Kidney epithelial cell (primary cell): ENCODE measurements around the gene TACR2. TPM values are rescaled to one million over a fixed set of nuclear protein-coding genes. Genes with fewer than 3 reads are reported as not detected.

Experiments used
- DNase-seq: peaks from one replicate; pipeline ENCODE4 v3.0.0-alpha.2; 2010; ENCODE audit warnings: low read depth
- H3K27me3 ChIP-seq: 2 replicates; pipeline ENCODE4 v1.6.0; 2011; ENCODE audit warnings: low read length; ENCODE audit not compliant: control insufficient read depth, insufficient read depth
- H3K36me3 ChIP-seq: 2 replicates; pipeline ENCODE4 v1.5.1; 2011; ENCODE audit warnings: low read length; ENCODE audit not compliant: control insufficient read depth, insufficient read depth
- H3K4me3 ChIP-seq: 2 replicates; pipeline ENCODE4 v1.5.1; 2011; ENCODE audit warnings: low read depth, mild to moderate bottlenecking, control low read depth, low read length
- total RNA-seq: library from RNA; depleted of rRNA; stranded (reverse); fragments of >200 nt; gene quantifications from 2 replicates; pipeline ENCODE4 v1.2.3, GENCODE V29; 2015
- TF ChIP-seq, protein P1 (sequence below): IDR thresholded peaks from 2 replicates; pipeline ENCODE4 v1.5.1; 2011; ENCODE audit warnings: mild to moderate bottlenecking, moderate library complexity, low read length, control low read depth, inconsistent platforms; ENCODE audit not compliant: insufficient read depth, poor library complexity, severe bottlenecking

The TACR2 gene
- total RNA-seq, 1 donor from 2014 or later: not detected

DNA sequence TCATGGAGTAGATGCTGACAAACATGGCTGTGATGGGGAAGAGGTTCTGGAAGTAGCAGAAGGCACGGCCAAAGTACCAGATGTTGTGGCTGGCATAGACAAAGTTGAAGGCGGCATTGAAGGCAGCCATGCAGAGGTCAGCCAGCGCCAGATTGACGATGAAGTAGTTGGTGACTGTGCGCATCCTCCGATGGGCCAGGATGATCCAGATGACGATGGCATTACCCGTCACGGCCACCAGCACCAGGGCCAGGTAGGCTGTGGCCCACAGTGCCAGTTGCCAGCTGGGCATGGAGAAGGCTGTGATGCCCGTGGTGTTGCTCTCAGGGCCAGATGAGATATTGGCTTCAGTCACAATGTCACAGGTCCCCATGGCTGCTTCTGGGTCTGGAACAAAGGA lies 767 bp downstream of the TACR2 start:
- no peaks in the 10 kb centered on the region for H3K36me3 ChIP-seq
- H3K27me3 ChIP-seq: no peaks in the 10 kb centered on the region
- no peak for DNase-seq
- TF ChIP-seq, protein P1, sequence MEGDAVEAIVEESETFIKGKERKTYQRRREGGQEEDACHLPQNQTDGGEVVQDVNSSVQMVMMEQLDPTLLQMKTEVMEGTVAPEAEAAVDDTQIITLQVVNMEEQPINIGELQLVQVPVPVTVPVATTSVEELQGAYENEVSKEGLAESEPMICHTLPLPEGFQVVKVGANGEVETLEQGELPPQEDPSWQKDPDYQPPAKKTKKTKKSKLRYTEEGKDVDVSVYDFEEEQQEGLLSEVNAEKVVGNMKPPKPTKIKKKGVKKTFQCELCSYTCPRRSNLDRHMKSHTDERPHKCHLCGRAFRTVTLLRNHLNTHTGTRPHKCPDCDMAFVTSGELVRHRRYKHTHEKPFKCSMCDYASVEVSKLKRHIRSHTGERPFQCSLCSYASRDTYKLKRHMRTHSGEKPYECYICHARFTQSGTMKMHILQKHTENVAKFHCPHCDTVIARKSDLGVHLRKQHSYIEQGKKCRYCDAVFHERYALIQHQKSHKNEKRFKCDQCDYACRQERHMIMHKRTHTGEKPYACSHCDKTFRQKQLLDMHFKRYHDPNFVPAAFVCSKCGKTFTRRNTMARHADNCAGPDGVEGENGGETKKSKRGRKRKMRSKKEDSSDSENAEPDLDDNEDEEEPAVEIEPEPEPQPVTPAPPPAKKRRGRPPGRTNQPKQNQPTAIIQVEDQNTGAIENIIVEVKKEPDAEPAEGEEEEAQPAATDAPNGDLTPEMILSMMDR: no peak
- H3K4me3 ChIP-seq: no peak overlapping the region

DNA sequence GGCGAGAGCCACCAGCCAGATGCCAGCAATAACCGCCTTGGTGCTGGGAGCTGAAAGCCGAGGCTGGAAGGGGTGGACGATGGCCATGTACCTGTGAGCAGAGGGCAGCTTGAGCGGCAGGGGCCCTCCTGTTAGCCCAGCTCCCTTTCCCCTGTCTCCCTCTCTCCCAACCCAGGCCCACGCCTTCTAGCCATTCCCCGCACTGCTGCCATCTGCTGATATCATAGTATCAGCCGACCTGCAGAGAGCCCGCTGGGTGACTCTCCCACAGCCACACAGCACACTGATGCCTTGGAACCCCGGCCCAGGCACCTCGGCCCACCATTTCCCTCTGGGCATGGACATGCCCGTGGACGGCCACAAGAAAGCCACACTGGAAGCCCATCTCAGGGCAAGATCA lies 1.7 kb downstream of the TACR2 start:
- DNase-seq: no peak
- Histone ChIP-seq H3K27me3 (no peaks in the 10 kb centered on the region), H3K4me3 (no peak overlapping the region), H3K36me3 (no peaks in the 10 kb centered on the region)
- TF ChIP-seq, protein P1: no peak

DNA sequence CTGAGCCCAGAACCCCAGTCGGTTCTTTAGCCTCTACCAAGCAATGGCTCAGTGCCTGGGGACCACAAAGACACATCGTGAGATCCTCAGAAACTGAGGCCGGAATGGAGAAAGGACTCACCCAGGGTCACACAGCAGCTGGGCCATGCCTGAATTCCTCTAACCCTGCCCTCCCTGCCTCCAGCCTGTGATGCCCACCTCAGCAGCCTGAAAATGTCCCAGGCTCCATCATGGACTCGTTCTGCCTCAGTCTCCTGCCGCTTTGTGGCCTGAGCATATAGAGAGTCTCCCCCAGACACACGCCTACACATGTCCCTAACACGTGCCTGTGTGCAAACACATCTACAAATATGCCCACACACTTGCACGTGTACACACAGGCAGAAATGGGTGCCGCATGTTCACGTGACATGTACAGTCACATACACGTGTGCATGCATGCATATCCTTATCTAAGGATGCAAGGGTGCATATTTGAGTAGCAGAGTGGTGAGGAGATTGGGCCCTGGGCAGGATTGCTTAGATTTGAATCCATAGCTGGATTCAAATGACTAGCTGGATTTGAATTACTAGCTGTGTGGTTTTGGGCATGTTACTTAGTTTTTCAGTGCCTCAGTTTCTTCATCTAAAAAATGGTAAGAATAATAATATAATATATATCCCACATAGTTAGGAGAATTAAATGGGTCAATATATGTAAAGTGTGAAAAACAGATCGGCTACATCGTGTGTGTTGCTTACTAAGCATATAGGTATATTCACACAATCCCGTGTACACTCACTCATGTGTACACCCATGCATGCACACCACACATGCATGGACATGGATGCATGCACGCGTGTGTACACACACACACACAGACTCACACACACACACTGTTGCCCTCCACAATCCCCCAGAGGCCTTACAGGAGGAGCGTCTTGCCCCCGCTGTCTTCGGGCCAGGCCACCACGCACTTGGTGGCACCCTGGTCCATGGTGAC lies 2.4 kb downstream of the TACR2 start:
- no peak for DNase-seq
- H3K27me3 ChIP-seq: no peaks in the 10 kb centered on the region
- H3K4me3 ChIP-seq: no peak overlapping the region
- TF ChIP-seq, protein P1: no peak
- no peaks in the 10 kb centered on the region for H3K36me3 ChIP-seq

DNA sequence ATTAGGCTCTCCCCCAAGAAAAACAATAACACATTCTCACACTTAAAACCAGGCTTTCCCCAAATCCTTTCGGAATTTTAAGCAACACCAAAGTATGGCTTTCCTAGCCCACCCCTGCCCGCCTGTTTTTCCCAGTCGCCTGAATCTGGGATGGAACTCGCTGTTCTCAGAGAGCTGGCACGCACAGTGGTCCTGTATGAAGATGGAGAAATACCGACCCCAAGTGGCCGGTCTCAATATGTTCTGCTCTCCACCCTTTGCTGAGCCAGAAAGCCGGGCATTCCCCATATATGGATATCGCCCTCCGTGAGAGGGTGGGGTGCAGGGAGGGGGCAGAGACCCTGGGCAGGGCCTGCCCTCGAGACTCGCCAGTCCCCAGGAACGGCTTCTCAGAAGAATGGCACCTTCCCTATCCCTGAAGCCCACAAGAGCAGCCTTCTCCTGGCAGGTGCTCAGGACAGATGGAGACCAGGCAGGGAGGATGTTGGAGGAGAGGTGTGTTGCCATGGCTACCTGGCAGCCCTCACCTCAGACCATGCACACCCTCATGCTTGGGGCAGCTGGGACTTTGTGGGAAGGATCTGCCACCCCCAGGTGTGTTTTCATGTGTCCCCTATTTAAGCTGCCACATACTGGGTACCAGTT lies 3.4 kb downstream of the TACR2 start:
- no peaks in the 10 kb centered on the region for H3K36me3 ChIP-seq
- H3K4me3 ChIP-seq: no peak overlapping the region
- no peaks in the 10 kb centered on the region for H3K27me3 ChIP-seq
- no peak for DNase-seq
- TF ChIP-seq, protein P1: peak; percentile 66

DNA sequence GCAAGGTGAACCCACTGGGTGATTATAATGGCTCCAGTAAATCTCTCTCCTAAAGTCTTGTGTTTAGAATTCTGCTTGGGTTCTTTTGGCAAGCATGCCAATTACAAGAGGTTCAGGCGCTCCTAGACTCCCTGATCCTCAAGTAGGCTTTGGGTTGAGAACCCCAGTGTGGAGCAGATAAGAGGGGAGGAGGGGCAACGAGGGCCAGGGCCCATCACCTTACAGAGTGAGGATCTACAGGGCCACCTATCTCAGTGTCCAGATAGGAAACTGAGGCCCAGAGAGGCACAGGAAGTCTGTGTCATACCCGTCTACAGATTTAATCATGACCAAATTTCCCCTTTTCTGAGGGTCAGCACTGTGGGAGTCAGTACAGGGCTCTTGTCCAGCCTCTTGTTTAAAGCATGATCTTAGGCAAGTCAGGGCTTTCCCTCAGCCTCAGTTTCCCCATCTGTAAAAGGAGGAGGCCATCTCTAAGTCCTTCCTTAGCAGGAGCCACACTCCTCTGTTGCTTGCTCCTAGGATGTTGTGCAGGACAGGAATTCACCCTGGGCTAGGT lies 4.4 kb downstream of the TACR2 start:
- DNase-seq: no peak
- no peaks in the 10 kb centered on the region for H3K36me3 ChIP-seq
- H3K4me3 ChIP-seq: no peak overlapping the region
- H3K27me3 ChIP-seq: no peaks in the 10 kb centered on the region
- TF ChIP-seq, protein P1: no peak
